ENCODE measurements around the gene SMPD3.

The SMPD3 gene

DNA sequence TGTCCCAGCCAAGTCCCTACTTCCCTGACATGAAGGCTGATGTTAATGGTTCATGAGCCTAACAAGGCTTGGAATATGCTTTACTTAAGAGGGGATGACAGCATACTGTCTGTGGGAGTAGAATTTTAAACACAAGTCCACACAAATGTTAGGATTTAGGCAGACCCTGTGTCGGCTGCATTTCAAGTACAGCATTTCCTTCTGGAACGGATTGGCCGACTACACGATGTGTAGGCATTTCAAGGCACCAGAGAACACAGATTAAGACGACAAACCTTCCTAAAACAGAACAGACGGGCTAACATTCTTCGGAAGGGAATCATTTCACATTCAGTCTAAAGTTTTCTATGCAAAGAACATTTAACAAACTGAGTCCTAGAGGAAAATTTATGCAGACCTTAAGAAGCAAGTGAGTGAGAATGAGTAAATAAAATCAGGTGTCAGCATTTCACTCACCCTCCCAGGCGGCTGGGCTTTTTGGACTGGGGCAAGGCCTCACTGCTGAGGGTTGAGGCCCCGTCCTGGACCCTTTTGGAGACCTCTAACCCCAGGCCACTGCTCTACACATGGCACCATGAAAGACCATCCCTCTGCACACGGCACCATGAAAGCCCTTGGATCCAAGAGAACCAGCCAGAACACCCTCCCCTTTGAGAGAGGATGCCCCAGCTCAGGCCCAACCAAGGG, 67.5 kb downstream of the SMPD3 start:
- DNase-seq: no peak

- no peak for DNase-seq
Measured at GRCh38 chr16:68380348-68380670, 68.0 kb downstream of the SMPD3 start.

DNA sequence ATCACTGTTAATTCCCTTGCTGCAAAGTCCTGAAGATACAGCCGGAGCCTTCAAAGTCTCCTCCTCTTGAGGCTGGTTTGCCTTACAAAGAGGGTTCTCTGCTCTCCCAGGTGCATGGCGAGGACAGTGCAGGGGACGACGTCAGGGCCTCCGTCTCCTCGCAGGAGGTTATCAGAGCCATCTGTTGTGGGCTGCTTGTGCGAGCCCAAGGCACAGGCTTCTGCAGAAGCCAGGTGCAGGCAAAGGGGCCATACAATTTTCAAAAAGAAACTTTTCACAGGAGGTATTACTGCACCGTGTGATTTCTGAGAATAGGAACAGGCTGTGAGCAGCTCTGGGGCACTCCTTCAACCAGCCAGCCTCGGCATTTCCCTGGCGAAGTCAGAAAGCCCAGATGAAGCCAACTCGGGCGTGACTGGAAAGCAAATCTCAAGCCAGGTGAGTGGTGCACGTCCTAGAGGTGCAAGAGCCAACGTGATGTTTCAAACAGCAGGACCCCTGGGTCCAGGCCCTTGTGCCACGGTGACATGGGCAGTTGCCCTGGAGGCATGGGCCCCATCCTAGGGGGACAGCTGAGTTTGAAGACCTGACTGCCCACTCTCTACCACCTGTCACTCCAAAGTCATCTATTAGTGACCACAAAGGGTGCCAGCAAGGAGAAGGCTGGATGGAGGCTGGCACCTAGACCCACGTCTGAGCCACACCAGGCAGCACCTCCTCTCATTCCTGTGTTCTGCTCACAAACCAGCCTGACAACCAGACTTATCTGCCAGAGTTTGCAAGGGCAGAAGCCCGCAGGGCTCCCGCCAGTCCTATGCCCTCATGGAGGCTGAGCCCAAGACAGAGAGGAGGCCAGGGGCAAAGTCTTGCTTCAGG, 68.6 kb downstream of the SMPD3 start:
- DNase-seq: no peak

- DNase-seq: no peak
Measured at GRCh38 chr16:68378436-68379415, 69.6 kb downstream of the SMPD3 start.

DNA sequence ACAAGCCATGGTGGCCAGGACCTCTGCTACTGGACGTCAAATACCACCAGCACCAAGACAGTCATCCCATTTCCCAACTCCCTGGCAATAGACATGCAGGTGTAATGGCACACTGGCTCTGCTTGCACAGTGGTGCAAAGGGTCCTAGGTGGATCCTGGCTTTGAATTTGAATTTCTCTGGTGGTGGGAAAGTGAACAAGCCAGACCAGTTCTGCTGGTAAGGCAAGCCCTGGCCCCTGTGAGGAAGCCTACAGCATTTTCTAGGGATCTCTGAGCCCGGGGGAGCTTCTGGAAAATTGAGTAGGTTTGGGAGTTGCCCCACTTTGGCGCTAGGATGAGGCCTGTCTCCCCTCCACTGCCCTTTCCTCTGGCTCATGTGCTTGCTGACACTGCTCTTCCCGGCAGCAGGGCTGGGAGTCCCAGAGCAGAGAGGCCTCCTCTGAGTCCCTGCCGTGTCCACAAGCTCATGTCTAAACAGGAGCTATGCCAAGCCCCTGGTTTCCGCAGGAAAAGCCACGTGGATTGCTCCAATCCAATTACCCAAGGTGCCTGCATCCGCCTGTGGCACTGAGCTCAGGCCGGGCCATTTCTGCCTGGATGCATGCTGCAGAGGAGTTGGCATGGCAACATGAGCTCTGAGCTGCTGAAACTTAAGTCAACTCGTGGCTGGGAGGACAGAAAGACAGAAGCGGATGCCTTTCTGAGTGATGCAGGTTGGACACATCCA, 70.5 kb downstream of the SMPD3 start:
- DNase-seq: peak; percentile 3 to 34

GRCh38 chr16:68377221-68377620, 71.1 kb downstream of the SMPD3 start:
- DNase-seq: no peak

DNA sequence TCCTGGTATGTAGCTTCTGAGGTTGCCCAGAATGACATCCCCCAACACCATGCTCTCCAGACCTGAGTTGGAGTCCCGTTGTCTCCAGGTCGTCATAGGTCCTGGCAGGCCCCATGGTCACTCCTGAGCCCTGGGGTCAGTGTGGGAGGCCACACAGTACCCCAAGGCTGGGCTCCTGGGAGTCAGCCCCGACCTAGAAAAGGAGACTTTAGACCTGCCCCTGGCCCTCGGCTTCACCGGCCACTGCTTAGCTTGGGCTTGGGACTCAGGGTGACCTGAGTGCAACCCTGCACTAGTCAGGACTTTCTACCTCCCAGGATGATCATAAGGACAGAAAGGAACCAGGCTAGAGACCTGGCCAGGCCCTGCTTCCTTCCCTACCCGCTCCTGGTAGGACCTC, 71.7 kb downstream of the SMPD3 start:
- DNase-seq: no peak

DNA sequence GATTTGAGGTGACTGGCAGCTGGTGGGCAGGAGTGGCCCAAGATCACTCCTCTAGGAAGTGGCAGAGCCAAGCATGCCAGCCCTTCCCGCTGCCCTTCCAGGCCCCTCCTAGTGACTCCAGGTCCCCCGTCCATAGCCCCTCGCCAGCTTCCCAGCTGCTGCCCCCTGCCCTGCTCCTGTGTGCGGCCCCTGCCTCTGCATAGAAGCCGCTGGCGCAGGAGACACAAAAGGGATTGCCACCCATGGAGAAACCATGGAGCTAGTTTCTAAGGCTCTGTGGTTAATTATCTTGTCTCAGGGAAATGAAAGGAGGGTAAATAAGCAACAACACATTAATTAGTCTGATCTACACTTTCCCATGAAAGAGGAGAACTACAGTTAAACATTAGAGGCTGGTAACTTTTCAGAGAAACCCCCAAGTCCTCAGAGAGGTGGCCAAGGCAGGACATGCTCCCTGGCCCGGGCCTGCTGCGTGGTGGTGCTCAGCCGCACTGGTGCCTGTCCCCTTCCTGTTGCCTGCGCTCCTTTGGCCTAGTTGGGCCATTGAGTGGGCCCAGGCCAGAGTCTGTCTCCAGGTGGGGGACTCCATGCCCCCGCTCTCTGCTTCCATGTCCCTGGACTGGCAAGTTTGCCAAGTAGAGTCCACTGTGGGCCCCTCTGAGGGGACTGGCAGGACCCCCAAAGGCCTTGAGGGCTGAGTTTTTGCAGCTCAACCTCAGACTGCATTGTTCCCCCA, 72.3 kb downstream of the SMPD3 start:
- DNase-seq: no peak

- DNase-seq: peak in 1 of 2 experiments; percentile 26
Measured at GRCh38 chr16:68374961-68375660, 73.2 kb downstream of the SMPD3 start.

- no peak for DNase-seq
Measured at GRCh38 chr16:68374246-68374805, 74.0 kb downstream of the SMPD3 start.

DNA sequence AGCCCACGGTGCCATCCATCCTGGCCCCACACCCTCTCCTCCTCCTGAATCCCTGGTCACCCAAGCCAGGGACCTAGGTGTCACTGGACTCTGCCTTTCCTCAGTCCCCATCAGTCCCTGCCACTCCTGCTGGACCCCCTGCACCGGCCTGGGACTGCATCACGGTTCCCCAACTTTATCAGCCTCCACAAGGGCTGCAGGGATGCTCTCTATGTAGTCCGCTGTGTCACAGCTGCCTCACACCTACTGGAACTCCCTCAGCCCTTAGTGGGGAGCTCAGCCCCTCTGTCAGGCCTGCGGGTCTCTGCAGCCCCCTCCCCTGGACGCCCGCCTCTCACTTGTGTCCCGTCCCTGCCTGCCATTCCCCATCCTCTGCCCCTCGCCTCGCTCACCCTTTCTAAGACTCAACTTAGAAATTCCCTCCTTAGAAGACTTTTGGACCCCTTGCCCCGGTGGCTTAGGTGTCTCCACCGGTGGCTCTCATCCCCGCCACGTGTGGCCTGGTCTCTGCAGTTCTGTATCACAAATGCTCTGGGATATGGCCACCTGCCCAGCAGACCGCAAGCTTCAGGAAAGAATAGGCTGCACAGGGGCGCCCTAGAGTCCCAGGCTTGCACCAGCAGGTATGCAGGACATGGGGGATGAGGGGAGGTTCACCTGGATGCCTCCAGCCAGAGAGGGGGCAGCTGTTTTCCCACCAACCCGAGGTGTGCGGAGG, 74.6 kb downstream of the SMPD3 start:
- no peak for DNase-seq

GRCh38 chr16:68372806-68373205, 75.5 kb downstream of the SMPD3 start:
- no peak for DNase-seq

GRCh38 chr16:68372381-68372720, 76.0 kb downstream of the SMPD3 start:
- no peak for DNase-seq

DNA sequence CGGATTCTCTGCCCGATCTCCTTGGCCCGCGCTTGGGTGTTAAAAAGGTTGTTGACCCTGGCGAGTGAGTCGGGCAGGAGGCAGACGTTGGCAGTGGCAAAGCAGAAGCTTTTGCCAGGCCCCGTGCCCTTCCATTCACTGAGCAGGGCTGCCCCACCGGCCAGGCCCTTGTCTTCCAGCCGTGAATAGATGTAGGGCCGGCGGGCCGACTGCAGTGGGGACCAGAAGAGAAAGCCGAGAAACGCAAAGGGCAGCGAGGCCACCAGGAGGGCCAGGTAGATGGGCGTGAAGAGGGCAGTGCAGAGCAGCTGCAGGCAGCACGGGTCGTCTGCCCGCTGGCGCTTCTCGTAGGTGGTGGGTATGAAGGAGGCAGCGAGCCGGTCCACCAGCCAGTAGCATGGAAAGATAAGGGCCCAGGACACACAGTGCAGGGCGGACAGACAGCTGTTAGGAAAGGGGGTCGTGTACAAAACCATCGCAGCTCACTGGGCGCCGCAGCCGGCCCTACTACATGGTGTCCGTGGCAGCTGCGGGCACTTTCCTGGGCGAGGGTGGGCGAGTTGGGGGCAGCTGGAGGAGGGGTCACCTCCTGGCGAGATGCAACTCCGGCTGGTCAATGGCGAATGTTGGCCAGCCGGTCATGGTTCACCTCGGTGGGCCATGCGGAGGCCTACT, 76.5 kb downstream of the SMPD3 start:
- DNase-seq: no peak

DNA sequence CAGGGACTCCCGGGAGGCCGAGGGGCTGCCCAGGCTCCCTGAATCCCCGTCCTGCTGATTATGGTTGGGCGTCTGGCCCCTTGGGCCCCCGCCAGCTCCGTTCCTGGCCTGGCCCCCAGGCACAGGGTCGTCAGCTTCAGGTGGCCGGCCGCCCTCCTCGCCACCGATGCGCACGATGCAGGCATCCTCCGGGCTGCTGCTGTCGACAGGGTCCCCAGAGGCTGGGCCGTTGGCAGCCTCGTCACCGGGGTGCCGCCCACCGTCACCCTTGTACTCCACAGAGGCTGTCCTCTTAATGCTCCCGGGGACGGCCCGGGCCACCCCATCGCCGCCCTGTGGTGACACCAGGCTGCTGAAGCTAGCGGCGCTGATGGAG, 77.0 kb downstream of the SMPD3 start:
- DNase-seq: no peak

GRCh38 chr16:68370581-68371275, 77.6 kb downstream of the SMPD3 start:
- no peak for DNase-seq

- DNase-seq: no peak
Measured at GRCh38 chr16:68369697-68370580, 78.4 kb downstream of the SMPD3 start.

DNA sequence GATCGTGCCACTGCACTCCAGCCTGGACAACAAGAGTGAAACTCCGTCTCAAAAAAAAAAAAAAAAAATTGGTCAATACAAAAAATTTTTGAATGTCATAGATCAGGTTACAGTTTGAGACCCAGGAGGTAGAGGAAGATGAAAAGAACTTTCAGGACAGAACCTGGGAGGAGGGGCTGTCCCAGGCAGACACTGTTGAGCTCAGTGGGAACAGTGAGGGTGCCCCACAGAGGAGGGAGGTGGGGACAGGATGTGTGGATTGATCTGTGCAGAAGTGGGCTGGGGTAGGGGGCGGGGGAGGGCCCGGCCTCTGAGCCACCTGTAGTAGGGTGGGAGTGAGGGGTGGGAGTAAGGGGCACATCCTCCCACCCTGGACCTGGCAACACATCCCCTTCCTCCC, 79.1 kb downstream of the SMPD3 start:
- no peak for DNase-seq
